Tibial nerve (tissue), 4 donors: ENCODE data around the gene ADAR.

Experiments used
- EP300 ChIP-seq, 2 donors: sonication (generic); formaldehyde crosslinking; IDR thresholded peaks; one replicate each; pipeline ENCODE4 v1.6.1; 2017; ENCODE audit warnings: antibody characterized with exemption in 2 of 2, mild to moderate bottlenecking in 1 of 2
- POLR2A ChIP-seq, 2 donors: fragments of 450-650 bp; IDR thresholded peaks; one replicate each; pipeline ENCODE4 v1.6.1; 2017; ENCODE audit warnings: antibody characterized with exemption in 2 of 2, mild to moderate bottlenecking in 2 of 2, moderate library complexity in 2 of 2
- TF ChIP-seq, protein P1 (sequence below), 5 experiments: fragments of 200-600 bp in 3 of 5; fragments of 450-650 bp in 2 of 5; sonication (generic) in 3 of 5; IDR thresholded peaks; one replicate each; pipeline ENCODE4 v1.5.1; 2016 to 2019; ENCODE audit warnings: antibody characterized with exemption in 5 of 5, mild to moderate bottlenecking in 3 of 5, moderate library complexity in 2 of 5

DNA sequence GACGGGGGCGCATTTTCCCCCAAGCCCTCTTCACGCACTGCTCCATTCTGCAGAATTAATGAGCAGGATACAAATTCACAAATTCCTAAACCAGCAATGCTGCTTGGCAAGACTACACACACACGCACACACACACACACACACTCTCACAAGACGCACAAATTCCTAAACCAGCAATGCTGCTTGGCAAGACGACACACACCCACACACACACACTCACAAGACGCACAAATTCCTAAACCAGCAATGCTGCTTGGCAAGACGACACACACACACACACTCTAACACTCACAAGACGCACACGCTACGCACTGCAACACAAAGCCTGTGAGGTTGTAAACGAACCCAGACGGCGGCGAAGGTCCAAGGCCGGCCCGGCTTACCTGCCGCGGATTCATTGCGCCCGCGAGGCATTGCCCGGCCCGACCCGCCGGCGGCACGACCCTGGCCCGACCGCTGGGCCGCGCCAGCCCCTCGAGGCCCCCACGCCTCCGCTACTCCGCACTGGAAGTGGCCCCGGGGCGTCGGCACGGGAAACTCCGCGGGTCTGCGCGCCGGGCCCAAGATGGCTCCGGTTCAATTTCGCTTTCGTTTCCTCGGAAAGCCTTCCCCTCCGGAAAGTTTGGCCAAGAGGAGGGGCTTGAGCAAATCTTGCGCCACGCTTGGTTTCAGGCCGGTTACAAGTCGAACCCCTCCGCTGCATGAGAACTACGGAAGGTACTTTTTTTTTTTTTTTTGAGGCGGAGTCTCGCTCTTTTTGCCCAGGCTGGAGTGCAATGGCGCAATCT lies at the start of gene ADAR:
- TF ChIP-seq, protein P1, sequence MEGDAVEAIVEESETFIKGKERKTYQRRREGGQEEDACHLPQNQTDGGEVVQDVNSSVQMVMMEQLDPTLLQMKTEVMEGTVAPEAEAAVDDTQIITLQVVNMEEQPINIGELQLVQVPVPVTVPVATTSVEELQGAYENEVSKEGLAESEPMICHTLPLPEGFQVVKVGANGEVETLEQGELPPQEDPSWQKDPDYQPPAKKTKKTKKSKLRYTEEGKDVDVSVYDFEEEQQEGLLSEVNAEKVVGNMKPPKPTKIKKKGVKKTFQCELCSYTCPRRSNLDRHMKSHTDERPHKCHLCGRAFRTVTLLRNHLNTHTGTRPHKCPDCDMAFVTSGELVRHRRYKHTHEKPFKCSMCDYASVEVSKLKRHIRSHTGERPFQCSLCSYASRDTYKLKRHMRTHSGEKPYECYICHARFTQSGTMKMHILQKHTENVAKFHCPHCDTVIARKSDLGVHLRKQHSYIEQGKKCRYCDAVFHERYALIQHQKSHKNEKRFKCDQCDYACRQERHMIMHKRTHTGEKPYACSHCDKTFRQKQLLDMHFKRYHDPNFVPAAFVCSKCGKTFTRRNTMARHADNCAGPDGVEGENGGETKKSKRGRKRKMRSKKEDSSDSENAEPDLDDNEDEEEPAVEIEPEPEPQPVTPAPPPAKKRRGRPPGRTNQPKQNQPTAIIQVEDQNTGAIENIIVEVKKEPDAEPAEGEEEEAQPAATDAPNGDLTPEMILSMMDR (IDR thresholded peaks at IDR 0.05), result no peak
- TF ChIP-seq POLR2A (IDR thresholded peaks at IDR 0.05) (peak in 1 of 2 donors; percentile 62), EP300 (IDR thresholded peaks at IDR 0.05) (peak in 1 of 2 donors; percentile 85)
